Upper lobe of right lung (tissue), 1 donor: ENCODE data around the gene FMNL2. TPM values are rescaled to one million over a fixed set of nuclear protein-coding genes. Genes with fewer than 3 reads are reported as not detected.

ENCODE experiments used
- ATAC-seq: fragments of 200-7000 bp; cut with Tn5 transposase; one replicate; pipeline ENCODE4 v1.9.1; 2020; ENCODE audit warnings: mild to moderate bottlenecking, moderate library complexity
- DNase-seq: peaks from one replicate; pipeline ENCODE4 v3.0.0-alpha.2; 2020
- H3K27ac ChIP-seq: fragments of 200-600 bp; one replicate; pipeline ENCODE4 v1.8.0; 2022
- H3K27me3 ChIP-seq: fragments of 200-600 bp; one replicate; pipeline ENCODE4 v1.8.0; 2022; ENCODE audit warnings: mild to moderate bottlenecking
- H3K36me3 ChIP-seq: fragments of 200-600 bp; one replicate; pipeline ENCODE4 v1.8.0; 2022
- H3K4me1 ChIP-seq: fragments of 200-600 bp; one replicate; pipeline ENCODE4 v1.8.0; 2022
- H3K4me3 ChIP-seq: fragments of 200-600 bp; one replicate; pipeline ENCODE4 v1.8.0; 2022; ENCODE audit warnings: mild to moderate bottlenecking
- H3K9me3 ChIP-seq: fragments of 200-600 bp; one replicate; pipeline ENCODE4 v1.8.0; 2022
- intact Hi-C: fragments of 100-400 bp; cut with DNase I; formaldehyde crosslinking; loops from one replicate; pipeline ENCODE4 v1.11.0; 2022
- total RNA-seq: library from RNA; stranded (reverse); fragmentation: NEBNext Ultra II Directional; extraction: Animal tissue kit (Norgen Biotek cat#: 25700); gene quantifications from one replicate; pipeline ENCODE4 v1.2.1, GENCODE V29; 2021
- TF ChIP-seq, protein P1 (sequence below): fragments of 200-600 bp; IDR thresholded peaks from one replicate; pipeline ENCODE4 v1.8.0; 2022; ENCODE audit warnings: antibody characterized with exemption
- donor health status: DM: no; HTN: yes; CAD: no; lungs with severe emphysema.

The FMNL2 gene
- total RNA-seq, 1 donor from 2014 or later: 69.5 TPM

DNA sequence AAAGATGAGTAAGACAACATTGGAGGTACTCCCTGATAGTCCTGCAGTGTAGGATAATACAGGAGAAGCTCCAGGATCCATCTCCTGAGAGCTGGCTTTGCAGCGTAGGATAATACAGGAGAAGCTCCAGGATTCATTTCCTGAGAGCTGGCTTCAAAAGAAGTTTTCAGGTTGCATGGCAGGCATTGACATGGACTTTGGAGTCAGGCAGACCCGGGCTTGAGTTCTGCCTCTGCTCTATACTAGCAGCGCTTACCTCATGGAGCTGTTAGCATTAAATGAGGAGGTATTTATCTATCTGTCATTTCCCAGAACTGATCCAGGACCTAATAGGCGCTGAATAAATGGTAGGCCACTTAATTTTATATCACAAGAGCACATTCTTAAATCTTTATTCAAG, 97.8 kb downstream of the FMNL2 start:
- H3K4me1 ChIP-seq: peaks cover 16% of the 10 kb centered on the region
- H3K4me3 ChIP-seq: no peak overlapping the region
- H3K36me3 ChIP-seq: no peaks in the 10 kb centered on the region
- H3K27me3 ChIP-seq: no peaks in the 10 kb centered on the region
- H3K27ac ChIP-seq: no peak overlapping the region
- TF ChIP-seq, protein P1, sequence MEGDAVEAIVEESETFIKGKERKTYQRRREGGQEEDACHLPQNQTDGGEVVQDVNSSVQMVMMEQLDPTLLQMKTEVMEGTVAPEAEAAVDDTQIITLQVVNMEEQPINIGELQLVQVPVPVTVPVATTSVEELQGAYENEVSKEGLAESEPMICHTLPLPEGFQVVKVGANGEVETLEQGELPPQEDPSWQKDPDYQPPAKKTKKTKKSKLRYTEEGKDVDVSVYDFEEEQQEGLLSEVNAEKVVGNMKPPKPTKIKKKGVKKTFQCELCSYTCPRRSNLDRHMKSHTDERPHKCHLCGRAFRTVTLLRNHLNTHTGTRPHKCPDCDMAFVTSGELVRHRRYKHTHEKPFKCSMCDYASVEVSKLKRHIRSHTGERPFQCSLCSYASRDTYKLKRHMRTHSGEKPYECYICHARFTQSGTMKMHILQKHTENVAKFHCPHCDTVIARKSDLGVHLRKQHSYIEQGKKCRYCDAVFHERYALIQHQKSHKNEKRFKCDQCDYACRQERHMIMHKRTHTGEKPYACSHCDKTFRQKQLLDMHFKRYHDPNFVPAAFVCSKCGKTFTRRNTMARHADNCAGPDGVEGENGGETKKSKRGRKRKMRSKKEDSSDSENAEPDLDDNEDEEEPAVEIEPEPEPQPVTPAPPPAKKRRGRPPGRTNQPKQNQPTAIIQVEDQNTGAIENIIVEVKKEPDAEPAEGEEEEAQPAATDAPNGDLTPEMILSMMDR: no peak
- DNase-seq (no peak), ATAC-seq (no peak)
- H3K9me3 ChIP-seq: no peaks in the 10 kb centered on the region
- intact Hi-C loops: no loop called here

DNA sequence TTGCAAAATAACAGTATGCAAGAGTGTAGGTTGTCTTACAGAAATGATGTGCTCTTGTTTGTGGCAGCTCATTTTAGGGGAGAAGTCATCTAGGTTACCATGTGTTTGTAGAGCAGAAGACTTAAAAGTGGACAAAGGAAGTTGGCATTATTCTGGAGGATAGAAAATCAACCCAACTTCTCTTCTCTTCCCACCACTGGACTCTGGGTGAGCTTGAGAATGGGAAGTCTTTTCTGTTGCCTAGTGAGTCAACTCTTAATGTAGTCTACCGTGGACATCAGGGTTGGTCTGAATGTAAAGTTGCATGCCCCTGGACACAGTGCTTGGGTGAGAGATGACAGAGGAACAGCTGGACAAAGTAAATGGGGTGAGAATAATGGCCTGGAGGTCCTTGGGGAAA, 98.3 kb downstream of the FMNL2 start:
- ATAC-seq: peak; percentile 78

DNA sequence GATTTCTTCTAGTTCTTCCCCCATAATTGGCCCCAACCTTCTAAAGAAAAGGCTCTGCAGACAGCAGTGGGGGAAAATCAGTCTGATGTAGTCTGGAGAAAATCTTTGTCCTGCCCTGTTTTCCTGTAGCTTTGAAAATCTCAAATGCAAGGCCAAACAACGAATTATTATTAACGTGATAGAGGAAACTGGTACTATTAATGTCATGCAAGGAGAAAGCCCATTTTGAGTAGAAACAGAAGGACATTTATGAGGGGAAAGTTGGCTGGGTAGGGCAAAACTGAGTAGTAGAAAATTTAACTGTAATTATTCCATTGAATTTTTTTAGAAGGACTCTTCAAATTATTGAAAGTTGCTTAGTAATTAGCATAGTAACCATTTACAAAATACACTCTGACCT, 98.8 kb downstream of the FMNL2 start:
- H3K4me3 ChIP-seq: no peak overlapping the region
- H3K4me1 ChIP-seq: peaks cover 16% of the 10 kb centered on the region
- intact Hi-C loops: no loop called here
- DNase-seq: no peak
- H3K36me3 ChIP-seq: no peaks in the 10 kb centered on the region
- H3K9me3 ChIP-seq: no peaks in the 10 kb centered on the region
- TF ChIP-seq, protein P1: no peak
- no peak for ATAC-seq
- no peaks in the 10 kb centered on the region for H3K27me3 ChIP-seq
- peak overlapping the region; percentile 14 for H3K27ac ChIP-seq

More for the DNA sequence above, 98.3 kb downstream of the FMNL2 start:
- H3K4me1 ChIP-seq: peaks cover 16% of the 10 kb centered on the region
- intact Hi-C loops: no loop called here
- H3K36me3 ChIP-seq: no peaks in the 10 kb centered on the region
- no peak overlapping the region for H3K4me3 ChIP-seq
- H3K9me3 ChIP-seq: no peaks in the 10 kb centered on the region
- peak overlapping the region; percentile 14 for H3K27ac ChIP-seq
- TF ChIP-seq, protein P1: no peak
- no peak for DNase-seq
- H3K27me3 ChIP-seq: no peaks in the 10 kb centered on the region

DNA sequence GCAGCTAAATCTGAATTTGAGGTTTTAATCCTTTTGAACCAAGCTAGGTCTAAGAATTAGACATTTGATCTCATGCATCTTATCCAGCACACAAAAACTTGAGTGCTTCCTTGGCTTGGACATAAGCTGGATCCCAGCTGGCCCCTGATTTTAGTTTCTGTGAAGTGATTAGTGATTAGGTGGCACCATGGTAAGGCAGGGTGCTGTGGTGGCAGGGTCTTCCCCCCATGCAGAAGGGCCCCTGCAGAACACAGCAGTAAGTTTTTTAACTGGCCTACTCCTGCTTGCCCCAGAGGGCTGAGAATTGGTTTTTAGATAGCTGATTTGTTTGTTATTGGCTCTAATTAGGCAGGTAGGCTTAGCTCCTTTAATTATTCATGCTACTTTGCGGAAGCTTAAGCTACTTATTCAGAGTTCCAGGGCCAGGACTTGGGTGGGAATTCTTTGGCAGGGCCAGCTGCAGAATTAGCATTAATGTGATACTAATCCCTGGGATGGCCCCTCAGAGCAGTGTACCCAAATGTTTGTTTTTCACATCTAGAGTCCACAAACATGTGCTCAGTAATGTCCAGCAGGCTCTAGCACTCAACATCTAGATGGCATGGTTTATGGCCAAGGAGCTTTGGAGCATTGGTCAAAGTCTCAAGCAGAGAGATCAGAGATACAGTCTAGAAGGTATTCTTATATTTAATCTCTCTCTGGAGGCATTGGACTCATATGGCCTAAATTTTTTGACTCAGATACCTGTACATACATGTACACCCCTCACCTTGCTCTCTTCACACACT, 99.6 kb downstream of the FMNL2 start:
- ATAC-seq (no peak), DNase-seq (no peak)
- Histone ChIP-seq H3K27me3 (no peaks in the 10 kb centered on the region), H3K9me3 (no peaks in the 10 kb centered on the region), H3K4me3 (no peak overlapping the region), H3K4me1 (peaks cover 21% of the 10 kb centered on the region), H3K27ac (no peak overlapping the region), H3K36me3 (no peaks in the 10 kb centered on the region)
- TF ChIP-seq, protein P1: no peak
- intact Hi-C loops: no loop called here

DNA sequence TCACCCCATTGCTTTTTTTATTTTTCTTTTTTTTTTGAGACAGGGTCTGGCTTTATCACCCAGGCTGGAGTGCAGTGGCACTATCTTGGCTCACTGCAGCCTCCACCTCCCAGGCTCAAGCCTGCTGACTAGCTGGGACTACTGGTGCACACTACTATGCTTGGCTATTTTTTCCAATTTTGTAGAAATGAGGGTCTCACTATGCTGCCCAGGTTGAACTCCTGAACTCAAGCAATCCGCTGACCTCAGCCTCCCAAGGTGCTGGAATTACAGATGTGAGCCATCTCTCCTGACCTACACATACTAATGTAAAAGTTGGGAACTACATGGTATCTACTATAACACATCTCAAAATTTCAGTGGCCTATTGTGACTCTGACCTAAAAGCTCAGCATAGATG, 101.2 kb downstream of the FMNL2 start:
- H3K9me3 ChIP-seq: no peaks in the 10 kb centered on the region
- TF ChIP-seq, protein P1: no peak
- H3K27ac ChIP-seq: no peak overlapping the region
- no peak overlapping the region for H3K4me3 ChIP-seq
- DNase-seq (no peak), ATAC-seq (no peak)
- no peaks in the 10 kb centered on the region for H3K27me3 ChIP-seq
- H3K36me3 ChIP-seq: no peaks in the 10 kb centered on the region
- intact Hi-C loops: no loop called here
- peaks cover 26% of the 10 kb centered on the region for H3K4me1 ChIP-seq
